ENCODE results near the gene TOGARAM1. TPM values are rescaled to one million over a fixed set of nuclear protein-coding genes. Genes with fewer than 3 reads are reported as not detected.
"Not testable (repeated sequence)": the region's sequence is repeated elsewhere in the genome, so short reads cannot be mapped to it uniquely, and the experiment has no call there.

The TOGARAM1 gene
- total RNA-seq, 1 donor from 2014 or later: 14.7 TPM

- FAIRE-seq: no peak
- H3K27ac Mint-ChIP-seq (ENCODE audit: unreplicated experiment): no peak overlapping the region
- H3K4me1 ChIP-seq (ENCODE audit: insufficient read depth, low read length): no peaks in the 10 kb centered on the region
Measured at GRCh38 chr14:45072126-45072525, 110.1 kb downstream of the TOGARAM1 start.

GRCh38 chr14:45073231-45073879 is 111.4 kb downstream of the TOGARAM1 start:
- no peak overlapping the region for H3K9ac ChIP-seq (ENCODE audit: low read length)
- no peak overlapping the region for H3K27ac ChIP-seq (ENCODE audit: low read depth, low read length)
- H3K4me1 ChIP-seq (ENCODE audit: insufficient read depth, low read length): no peaks in the 10 kb centered on the region
- H3K36me3 Mint-ChIP-seq (ENCODE audit: low read depth, unreplicated experiment): peaks cover 2% of the 10 kb centered on the region
- H3K79me2 ChIP-seq (ENCODE audit: insufficient read depth, low read length): no peaks in the 10 kb centered on the region
- no peak overlapping the region for H3K27ac Mint-ChIP-seq (ENCODE audit: unreplicated experiment)
- no peak for TF ChIP-seq CTCF (IDR thresholded peaks at IDR 0.05; ENCODE audit: insufficient read depth, low read depth, low read length)
- no peaks in the 10 kb centered on the region for H4K20me1 ChIP-seq (ENCODE audit: insufficient read depth, low read length)
- no peaks in the 10 kb centered on the region for H3K9me3 ChIP-seq (ENCODE audit: insufficient read depth, low read depth, low read length)
- H3K4me3 Mint-ChIP-seq (ENCODE audit: unreplicated experiment): no peak overlapping the region
- no peaks in the 10 kb centered on the region for H3K9me3 Mint-ChIP-seq (ENCODE audit: unreplicated experiment)
- no peak overlapping the region for H3K4me3 ChIP-seq (ENCODE audit: insufficient read depth, low read depth, low read length)
- DNase-seq (ENCODE audit: low read depth) (no peak), FAIRE-seq (no peak)
- H3K4me1 Mint-ChIP-seq (ENCODE audit: low read depth, unreplicated experiment): no peaks in the 10 kb centered on the region
- H2AFZ ChIP-seq (ENCODE audit: low read depth, low read length): no peak overlapping the region
- no peaks in the 10 kb centered on the region for H3K36me3 ChIP-seq (ENCODE audit: insufficient read depth, low read length)
- H3K27me3 ChIP-seq (ENCODE audit: insufficient read depth, low read length): no peaks in the 10 kb centered on the region
- H3K4me2 ChIP-seq (ENCODE audit: low read length): no peak overlapping the region
- no peaks in the 10 kb centered on the region for H3K27me3 Mint-ChIP-seq (ENCODE audit: low read depth, unreplicated experiment)

More at GRCh38 chr14:45072126-45072525, 110.1 kb downstream of the TOGARAM1 start:
- H3K4me3 Mint-ChIP-seq (ENCODE audit: unreplicated experiment): no peak overlapping the region
- H3K27me3 ChIP-seq (ENCODE audit: insufficient read depth, low read length): no peaks in the 10 kb centered on the region
- no peaks in the 10 kb centered on the region for H3K36me3 ChIP-seq (ENCODE audit: insufficient read depth, low read length)
- no peak overlapping the region for H3K9ac ChIP-seq (ENCODE audit: low read length)
- H3K4me2 ChIP-seq (ENCODE audit: low read length): no peak overlapping the region
- no peak overlapping the region for H2AFZ ChIP-seq (ENCODE audit: low read depth, low read length)
- H3K4me3 ChIP-seq (ENCODE audit: insufficient read depth, low read depth, low read length): no peak overlapping the region
- peaks cover 2% of the 10 kb centered on the region for H3K36me3 Mint-ChIP-seq (ENCODE audit: low read depth, unreplicated experiment)
- no peaks in the 10 kb centered on the region for H3K9me3 Mint-ChIP-seq (ENCODE audit: unreplicated experiment)
- TF ChIP-seq CTCF (IDR thresholded peaks at IDR 0.05; ENCODE audit: insufficient read depth, low read depth, low read length) (no peak), EZH2 (IDR thresholded peaks at IDR 0.05; ENCODE audit: insufficient read depth, low read length) (no peak)
- H3K79me2 ChIP-seq (ENCODE audit: insufficient read depth, low read length): no peaks in the 10 kb centered on the region
- no peak for DNase-seq (ENCODE audit: low read depth)
- no peaks in the 10 kb centered on the region for H3K4me1 Mint-ChIP-seq (ENCODE audit: low read depth, unreplicated experiment)
- no peaks in the 10 kb centered on the region for H3K9me3 ChIP-seq (ENCODE audit: insufficient read depth, low read depth, low read length)
- H4K20me1 ChIP-seq (ENCODE audit: insufficient read depth, low read length): no peaks in the 10 kb centered on the region
- H3K27me3 Mint-ChIP-seq (ENCODE audit: low read depth, unreplicated experiment): no peaks in the 10 kb centered on the region
- no peak overlapping the region for H3K27ac ChIP-seq (ENCODE audit: low read depth, low read length)

- Histone ChIP-seq H3K4me3 (ENCODE audit: insufficient read depth, low read depth, low read length) (no peak overlapping the region), H3K9ac (ENCODE audit: low read length) (no peak overlapping the region), H3K4me1 (ENCODE audit: insufficient read depth, low read length) (peaks cover 3% of the 10 kb centered on the region), H3K9me3 (ENCODE audit: insufficient read depth, low read depth, low read length) (no peaks in the 10 kb centered on the region), H4K20me1 (ENCODE audit: insufficient read depth, low read length) (no peaks in the 10 kb centered on the region), H3K27ac (ENCODE audit: low read depth, low read length) (no peak overlapping the region), H3K36me3 (ENCODE audit: insufficient read depth, low read length) (no peaks in the 10 kb centered on the region), H3K79me2 (ENCODE audit: insufficient read depth, low read length) (no peaks in the 10 kb centered on the region), H2AFZ (ENCODE audit: low read depth, low read length) (no peak overlapping the region), H3K27me3 (ENCODE audit: insufficient read depth, low read length) (no peaks in the 10 kb centered on the region), H3K4me2 (ENCODE audit: low read length) (no peak overlapping the region)
- TF ChIP-seq EZH2 (IDR thresholded peaks at IDR 0.05; ENCODE audit: insufficient read depth, low read length) (no peak), CTCF (IDR thresholded peaks at IDR 0.05; ENCODE audit: insufficient read depth, low read depth, low read length) (no peak)
- Mint-ChIP-seq H3K36me3 (ENCODE audit: low read depth, unreplicated experiment) (no peaks in the 10 kb centered on the region), H3K27ac (ENCODE audit: unreplicated experiment) (no peak overlapping the region), H3K4me1 (ENCODE audit: low read depth, unreplicated experiment) (no peaks in the 10 kb centered on the region), H3K4me3 (ENCODE audit: unreplicated experiment) (no peak overlapping the region), H3K9me3 (ENCODE audit: unreplicated experiment) (no peaks in the 10 kb centered on the region), H3K27me3 (ENCODE audit: low read depth, unreplicated experiment) (no peaks in the 10 kb centered on the region)
- FAIRE-seq (no peak), DNase-seq (ENCODE audit: low read depth) (no peak)
Measured at GRCh38 chr14:45078323-45078722, 116.3 kb downstream of the TOGARAM1 start.

GRCh38 chr14:45080416-45080968 is 118.5 kb downstream of the TOGARAM1 start:
- H3K27ac ChIP-seq (ENCODE audit: low read depth, low read length); H3K9me3 Mint-ChIP-seq (ENCODE audit: unreplicated experiment); H3K36me3 ChIP-seq (ENCODE audit: insufficient read depth, low read length); H3K27ac Mint-ChIP-seq (ENCODE audit: unreplicated experiment); H3K4me3 Mint-ChIP-seq (ENCODE audit: unreplicated experiment); DNase-seq (ENCODE audit: low read depth); H3K9me3 ChIP-seq (ENCODE audit: insufficient read depth, low read depth, low read length); H2AFZ ChIP-seq (ENCODE audit: low read depth, low read length); H3K27me3 ChIP-seq (ENCODE audit: insufficient read depth, low read length); FAIRE-seq; H3K27me3 Mint-ChIP-seq (ENCODE audit: low read depth, unreplicated experiment); H3K4me2 ChIP-seq (ENCODE audit: low read length); H3K4me1 ChIP-seq (ENCODE audit: insufficient read depth, low read length); H3K36me3 Mint-ChIP-seq (ENCODE audit: low read depth, unreplicated experiment); H3K4me3 ChIP-seq (ENCODE audit: insufficient read depth, low read depth, low read length); H3K9ac ChIP-seq (ENCODE audit: low read length); H3K4me1 Mint-ChIP-seq (ENCODE audit: low read depth, unreplicated experiment): not testable (repeated sequence)
- peaks cover 11% of the 10 kb centered on the region for H4K20me1 ChIP-seq (ENCODE audit: insufficient read depth, low read length)
- peaks cover 16% of the 10 kb centered on the region for H3K79me2 ChIP-seq (ENCODE audit: insufficient read depth, low read length)

Measured in astrocyte (in vitro differentiated cells and primary cell).